RWPE1 (cell line): ENCODE measurements around the gene MYO7B.

Experiments
- CTCF ChIA-PET: fragments of 350-600 bp; sonication (Branson Sonifier 250); formaldehyde crosslinking; extraction: SDS; loops from one replicate; lab custom pipeline; 2021; lab: Yijun Ruan, JAX
- POLR2A ChIA-PET: fragments of 400-600 bp; formaldehyde crosslinking; extraction: SDS; loops from one replicate; lab custom pipeline; 2020; ENCODE audit warnings: antibody characterized with exemption; ENCODE audit not compliant: low non-redundant PET; lab: Yijun Ruan, JAX
- DNase-seq: peaks from one replicate; pipeline ENCODE4 v3.0.0; 2012; ENCODE audit warnings: low spot score
- H3K27ac ChIP-seq: fragments of 450-650 bp; 2 replicates; pipeline ENCODE4 v1.5.1; 2017
- TF ChIP-seq, protein P1 (sequence below): fragments of 450-650 bp; conservative IDR thresholded peaks from 2 replicates; pipeline ENCODE4 v1.5.1; 2017; ENCODE audit warnings: low read depth, mild to moderate bottlenecking

Gene MYO7B

DNA sequence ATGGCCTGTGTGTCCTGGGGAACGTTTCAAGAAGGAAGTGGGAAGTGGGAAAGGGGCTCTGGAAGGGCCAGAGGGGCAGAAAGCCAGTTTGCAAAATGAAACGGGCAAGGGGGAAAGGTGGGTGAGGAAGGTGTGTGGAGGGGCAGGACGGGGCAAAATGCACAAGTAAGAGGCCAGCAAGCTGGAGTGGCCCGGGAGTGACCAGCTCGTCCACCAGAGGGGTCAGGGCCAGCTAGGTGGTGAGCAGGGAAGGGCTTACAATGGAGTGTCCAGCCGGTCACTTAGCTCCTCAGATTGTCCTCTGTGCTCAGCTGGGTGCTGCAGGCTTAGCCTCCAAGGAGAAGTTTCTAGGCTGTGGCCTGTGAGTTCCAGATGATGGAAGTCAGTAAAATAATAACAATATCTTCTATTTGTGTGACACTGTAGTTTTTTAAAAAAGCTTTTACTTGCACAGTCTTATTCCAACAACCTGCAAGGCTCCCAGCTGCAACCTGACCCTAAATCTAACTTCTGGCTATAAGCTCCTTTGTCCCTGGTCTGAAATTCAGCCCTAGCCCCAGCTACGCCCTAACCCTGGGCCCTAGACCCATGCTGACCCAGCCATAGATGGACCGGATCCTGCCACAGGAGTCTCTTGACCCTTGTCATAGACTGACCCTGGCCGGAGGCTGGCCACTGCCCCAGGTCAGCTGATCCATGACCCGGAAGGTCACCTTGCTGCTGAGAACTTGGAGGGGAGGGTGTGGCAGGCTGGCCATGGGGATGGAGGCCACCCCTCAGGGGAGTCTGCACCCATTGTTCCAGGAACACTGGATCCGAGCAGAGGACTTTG lies 29.2 kb downstream of the MYO7B start:
- CTCF ChIA-PET, result no interaction called here

DNA sequence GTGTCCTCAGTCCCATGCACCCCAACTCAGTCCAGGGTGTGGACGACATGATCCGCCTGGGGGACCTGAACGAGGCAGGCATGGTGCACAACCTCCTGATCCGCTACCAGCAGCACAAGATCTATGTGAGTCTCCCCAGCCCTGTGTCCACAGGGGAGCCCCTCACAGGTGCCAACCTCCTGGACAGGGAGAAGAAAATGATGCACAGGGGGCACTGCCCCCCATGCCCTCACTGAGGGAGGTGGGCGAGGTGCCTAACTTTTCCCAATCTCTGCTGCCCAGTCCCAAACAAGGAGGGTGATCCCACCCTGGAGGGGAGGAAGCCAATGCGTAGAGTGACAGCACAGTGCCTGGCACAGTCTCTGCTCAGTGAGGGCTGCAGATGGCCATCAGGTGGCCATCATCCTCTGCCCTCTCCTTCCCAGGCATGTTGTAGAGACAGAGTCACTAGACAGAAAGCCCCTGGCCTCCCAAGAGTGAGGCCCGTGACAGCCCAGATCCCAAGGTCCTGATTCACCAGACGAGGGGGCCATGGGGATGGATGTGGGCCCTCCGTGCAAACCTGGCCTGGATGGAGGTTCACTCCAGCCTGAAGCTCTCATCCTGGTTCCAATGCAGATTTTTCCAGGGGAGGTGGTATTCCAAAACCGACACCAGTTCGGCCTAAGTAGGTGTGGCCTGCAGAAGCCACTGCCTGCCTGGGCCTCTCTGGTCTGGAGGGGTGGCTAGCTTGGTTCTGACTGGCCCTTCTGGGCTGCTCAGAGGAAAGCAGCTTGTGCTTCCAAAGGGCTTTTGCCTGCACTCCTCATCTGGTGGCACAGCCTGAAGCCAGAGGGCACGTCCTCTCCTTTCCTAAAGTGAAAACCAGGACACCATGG lies 30.0 kb downstream of the MYO7B start:
- H3K27ac ChIP-seq, result no peak overlapping the region
- TF ChIP-seq, protein P1, sequence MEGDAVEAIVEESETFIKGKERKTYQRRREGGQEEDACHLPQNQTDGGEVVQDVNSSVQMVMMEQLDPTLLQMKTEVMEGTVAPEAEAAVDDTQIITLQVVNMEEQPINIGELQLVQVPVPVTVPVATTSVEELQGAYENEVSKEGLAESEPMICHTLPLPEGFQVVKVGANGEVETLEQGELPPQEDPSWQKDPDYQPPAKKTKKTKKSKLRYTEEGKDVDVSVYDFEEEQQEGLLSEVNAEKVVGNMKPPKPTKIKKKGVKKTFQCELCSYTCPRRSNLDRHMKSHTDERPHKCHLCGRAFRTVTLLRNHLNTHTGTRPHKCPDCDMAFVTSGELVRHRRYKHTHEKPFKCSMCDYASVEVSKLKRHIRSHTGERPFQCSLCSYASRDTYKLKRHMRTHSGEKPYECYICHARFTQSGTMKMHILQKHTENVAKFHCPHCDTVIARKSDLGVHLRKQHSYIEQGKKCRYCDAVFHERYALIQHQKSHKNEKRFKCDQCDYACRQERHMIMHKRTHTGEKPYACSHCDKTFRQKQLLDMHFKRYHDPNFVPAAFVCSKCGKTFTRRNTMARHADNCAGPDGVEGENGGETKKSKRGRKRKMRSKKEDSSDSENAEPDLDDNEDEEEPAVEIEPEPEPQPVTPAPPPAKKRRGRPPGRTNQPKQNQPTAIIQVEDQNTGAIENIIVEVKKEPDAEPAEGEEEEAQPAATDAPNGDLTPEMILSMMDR, result no peak
- ChIA-PET CTCF (interaction anchor here (0.6 kb wide), 1 partner anchor 26 kb away, joined by 3 read pairs; no protein-coding TSS in a partner anchor), POLR2A (no interaction called here)
- DNase-seq, result no peak

More for the DNA sequence above, 29.2 kb downstream of the MYO7B start:
- H3K27ac ChIP-seq, result no peak overlapping the region
- TF ChIP-seq, protein P1, result no peak
- POLR2A ChIA-PET, result no interaction called here
- DNase-seq, result no peak

- ChIA-PET POLR2A (no interaction called here), CTCF (interaction anchor here (0.6 kb wide), 1 partner anchor 25 kb away, joined by 3 read pairs; no protein-coding TSS in a partner anchor)
- no peak for DNase-seq
- H3K27ac ChIP-seq, result no peak overlapping the region
- TF ChIP-seq, protein P1, result no peak
These were observed 30.6 kb downstream of the MYO7B start for GRCh38 chr2:127566139-127566417.

DNA sequence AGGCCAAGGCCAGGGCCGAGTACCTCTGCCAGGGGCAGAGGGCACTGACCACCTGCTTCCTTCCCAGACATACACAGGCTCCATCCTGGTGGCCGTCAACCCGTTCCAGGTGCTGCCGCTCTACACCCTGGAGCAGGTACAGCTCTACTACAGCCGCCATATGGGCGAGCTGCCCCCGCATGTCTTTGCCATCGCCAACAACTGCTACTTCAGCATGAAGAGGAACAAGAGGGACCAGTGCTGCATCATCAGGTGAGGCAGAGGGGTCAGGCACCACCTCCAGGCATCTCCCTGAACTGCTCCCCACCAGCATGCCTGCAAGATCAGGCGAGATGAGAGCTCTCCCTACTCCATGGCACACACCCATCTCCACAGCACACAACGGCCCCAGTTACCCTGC lies 31.1 kb downstream of the MYO7B start:
- ChIA-PET POLR2A (no interaction called here), CTCF (no interaction called here)
- TF ChIP-seq, protein P1, result no peak
- H3K27ac ChIP-seq, result no peak overlapping the region
- no peak for DNase-seq

GRCh38 chr2:127567351-127567854 lies 31.9 kb downstream of the MYO7B start:
- CTCF ChIA-PET, result interaction anchor here (0.9 kb wide), 1 partner anchor 24 kb away, joined by 3 read pairs; no protein-coding TSS in a partner anchor
- no peak overlapping the region for H3K27ac ChIP-seq
- DNase-seq, result no peak
- TF ChIP-seq, protein P1, result no peak
- POLR2A ChIA-PET, result no interaction called here

DNA sequence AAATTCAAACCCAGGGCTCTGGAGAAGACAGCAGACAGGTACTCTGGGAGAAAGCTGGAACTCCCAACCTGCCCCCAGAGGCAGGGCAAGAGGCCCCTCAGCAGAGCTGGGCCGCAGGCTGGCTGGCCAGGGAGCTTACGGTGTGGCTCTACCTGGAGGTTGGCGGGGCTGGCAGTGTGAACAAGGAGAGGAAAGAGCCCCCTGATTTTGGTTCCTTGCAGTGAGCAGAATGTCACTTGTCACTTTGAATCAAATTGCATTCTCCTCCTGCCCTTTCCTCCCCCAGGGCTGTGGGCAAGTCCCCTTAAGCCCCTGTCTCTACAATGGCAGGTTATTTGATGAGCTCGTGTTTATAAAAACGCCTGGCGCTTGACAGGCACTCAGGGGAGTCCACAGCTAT lies 32.6 kb downstream of the MYO7B start:
- H3K27ac ChIP-seq, result no peak overlapping the region
- POLR2A ChIA-PET, result no interaction called here
- CTCF ChIA-PET, result interaction anchor here (0.9 kb wide), 2 partner anchors 14 to 23 kb away, joined by 3 read pairs; no protein-coding TSS in a partner anchor
- TF ChIP-seq, protein P1, result no peak
- no peak for DNase-seq
